ENCODE measurements around the gene HCN3. TPM values are rescaled to one million over a fixed set of nuclear protein-coding genes. Genes with fewer than 3 reads are reported as not detected.

HCN3 gene
- total RNA-seq, 1 donor from 2014 or later, result 3.2 TPM

DNA sequence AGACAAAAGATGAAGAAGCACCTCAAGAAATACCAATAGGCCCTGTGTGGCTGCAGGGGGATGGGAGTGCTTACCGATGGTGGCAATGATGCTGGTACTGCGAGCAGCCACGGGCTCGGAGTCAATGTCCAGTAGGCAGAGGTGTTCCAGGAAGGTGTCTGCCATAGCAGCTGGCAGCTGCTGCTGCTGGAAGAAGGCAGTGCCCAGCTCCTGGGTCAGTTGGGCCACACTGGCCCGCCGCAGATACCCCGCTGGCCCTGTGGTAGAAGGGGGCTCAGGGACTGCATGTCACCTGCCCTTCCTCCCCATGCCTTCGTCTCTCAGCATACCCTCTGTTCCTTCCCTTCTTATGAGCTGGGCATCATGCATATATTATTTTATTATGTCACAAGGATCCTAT, 22.8 kb downstream of the HCN3 start:
- Mint-ChIP-seq H3K36me3 (ENCODE audit: low read depth) (no peaks in the 10 kb centered on the region), H3K9me3 (no peaks in the 10 kb centered on the region)

DNA sequence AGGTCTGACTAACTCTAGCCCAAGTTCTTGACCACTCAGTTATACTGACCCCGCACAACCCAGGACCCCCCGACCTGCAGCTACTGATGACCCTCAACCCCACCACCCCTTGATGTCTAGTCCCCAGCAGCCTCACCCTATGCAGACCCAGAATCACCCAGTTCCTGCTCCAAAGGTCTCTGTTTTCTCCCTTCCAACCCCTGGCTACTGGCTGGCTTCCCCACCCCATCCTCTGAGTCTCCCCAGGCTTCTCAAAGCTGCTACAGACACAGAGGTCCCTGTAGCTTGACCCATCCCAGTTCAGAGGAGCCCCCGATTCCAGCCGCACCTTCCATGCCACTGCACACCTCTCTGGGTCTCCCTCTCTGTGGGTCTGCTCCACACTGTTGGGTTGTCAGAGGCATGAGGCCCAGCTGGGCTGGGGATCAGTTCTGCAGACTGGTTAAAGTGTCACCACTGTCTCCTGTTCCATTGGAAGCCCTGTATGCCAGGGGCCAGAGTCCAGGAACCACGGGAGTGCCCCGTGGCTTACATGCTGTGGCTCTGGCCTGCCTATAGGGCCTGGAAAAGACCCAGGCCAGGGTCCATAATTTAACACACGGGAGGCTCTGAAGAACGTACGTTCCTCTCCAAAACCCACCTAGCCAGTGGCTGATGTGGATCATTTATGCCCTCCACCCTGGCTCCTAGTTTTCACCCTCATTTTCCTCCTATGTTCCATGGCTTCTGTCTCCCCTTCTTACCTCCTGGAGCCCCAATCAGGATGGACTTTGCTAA, 23.5 kb downstream of the HCN3 start:
- no peak overlapping the region for H3K4me3 Mint-ChIP-seq
- H3K27me3 Mint-ChIP-seq, result peaks cover 22% of the 10 kb centered on the region
- H3K36me3 Mint-ChIP-seq (ENCODE audit: low read depth), result no peaks in the 10 kb centered on the region
- no peaks in the 10 kb centered on the region for H3K9me3 Mint-ChIP-seq
- H3K4me1 Mint-ChIP-seq, result peaks cover 5% of the 10 kb centered on the region
- intact Hi-C loops (cut with micrococcal nuclease), result no loop called here
- H3K27ac Mint-ChIP-seq, result no peak overlapping the region
- DNase-seq, result no peak

More for the DNA sequence above, 22.8 kb downstream of the HCN3 start:
- intact Hi-C loops (cut with micrococcal nuclease), result no loop called here
- H3K27ac Mint-ChIP-seq, result no peak overlapping the region
- no peak for DNase-seq
- H3K4me1 Mint-ChIP-seq, result peaks cover 5% of the 10 kb centered on the region
- H3K27me3 Mint-ChIP-seq, result peaks cover 27% of the 10 kb centered on the region
- no peak overlapping the region for H3K4me3 Mint-ChIP-seq

DNA sequence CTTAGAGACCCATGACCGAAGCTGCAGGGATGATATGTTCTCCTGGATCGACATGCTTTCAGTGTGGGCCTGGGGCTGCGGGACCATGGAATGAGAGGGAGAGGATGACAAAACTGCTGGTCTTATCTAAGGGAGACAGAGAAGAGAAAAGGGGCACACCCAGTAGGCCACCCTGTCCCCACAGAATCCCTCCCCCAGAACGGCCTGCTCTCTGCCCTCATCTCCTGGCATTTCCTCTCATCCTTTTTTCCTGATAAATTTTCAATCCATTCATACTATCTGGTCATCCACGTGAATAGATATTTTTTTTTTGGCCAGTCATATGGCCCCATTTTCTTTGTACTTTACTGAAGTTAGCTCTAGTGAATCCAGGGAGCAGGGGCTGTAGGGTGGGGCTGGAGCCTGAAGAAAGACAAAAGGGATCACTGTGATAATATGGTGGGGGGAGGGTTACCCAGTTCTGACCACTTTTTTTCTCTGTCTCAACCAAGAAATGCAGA, 24.1 kb downstream of the HCN3 start, which contains the start of gene PKLR:
Gene PKLR (minus strand): TSS at position 97 of the 500 bp plus-strand sequence. CDS start 43 bp downstream, at position 54.
- no peak for DNase-seq
- H3K4me1 Mint-ChIP-seq, result peaks cover 5% of the 10 kb centered on the region
- no peak within 1 kb of the TSS for H3K4me3 Mint-ChIP-seq
- intact Hi-C loops (cut with micrococcal nuclease), result no loop called here
- H3K9me3 Mint-ChIP-seq, result no peaks in the 10 kb centered on the region
- H3K27me3 Mint-ChIP-seq, result peaks cover 16% of the 10 kb centered on the region
- no peak within 1 kb of the TSS for H3K27ac Mint-ChIP-seq
- no peaks in the 10 kb centered on the region for H3K36me3 Mint-ChIP-seq (ENCODE audit: low read depth)

DNA sequence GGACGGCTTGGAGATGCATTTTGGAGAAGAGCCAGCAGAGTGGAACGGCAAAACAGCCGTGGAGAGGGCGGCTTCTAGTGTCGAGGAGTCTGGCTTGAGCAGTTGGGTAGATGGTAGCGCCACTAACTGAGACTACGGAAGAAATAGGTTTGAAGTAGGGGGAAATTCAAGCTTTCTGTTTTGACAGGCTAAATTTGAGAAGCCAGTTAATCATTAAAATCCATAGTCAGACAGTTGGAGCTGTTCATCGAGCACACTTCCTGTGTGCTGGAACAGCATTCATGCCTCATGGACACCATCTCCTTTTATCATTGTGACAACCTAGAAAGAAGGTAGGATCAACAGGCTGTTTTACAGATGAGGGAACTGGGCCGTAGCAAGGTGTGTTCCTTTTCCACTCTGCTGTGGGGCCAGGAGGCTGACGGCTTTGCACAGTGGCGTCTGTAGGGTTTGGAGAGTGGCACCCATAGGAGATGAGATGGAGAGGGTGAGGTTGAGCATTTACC, 27.3 kb downstream of the HCN3 start:
- H3K9me3 Mint-ChIP-seq, result no peaks in the 10 kb centered on the region
- no peak overlapping the region for H3K4me3 Mint-ChIP-seq
- H3K4me1 Mint-ChIP-seq, result peaks cover 10% of the 10 kb centered on the region
- no peak for DNase-seq
- intact Hi-C loops (cut with micrococcal nuclease), result loop anchor here (5.0 kb wide), 1 partner anchor 112 kb away; no protein-coding TSS in a partner anchor
- no peak overlapping the region for H3K27ac Mint-ChIP-seq
- no peaks in the 10 kb centered on the region for H3K27me3 Mint-ChIP-seq
- H3K36me3 Mint-ChIP-seq (ENCODE audit: low read depth), result peaks cover 10% of the 10 kb centered on the region

DNA sequence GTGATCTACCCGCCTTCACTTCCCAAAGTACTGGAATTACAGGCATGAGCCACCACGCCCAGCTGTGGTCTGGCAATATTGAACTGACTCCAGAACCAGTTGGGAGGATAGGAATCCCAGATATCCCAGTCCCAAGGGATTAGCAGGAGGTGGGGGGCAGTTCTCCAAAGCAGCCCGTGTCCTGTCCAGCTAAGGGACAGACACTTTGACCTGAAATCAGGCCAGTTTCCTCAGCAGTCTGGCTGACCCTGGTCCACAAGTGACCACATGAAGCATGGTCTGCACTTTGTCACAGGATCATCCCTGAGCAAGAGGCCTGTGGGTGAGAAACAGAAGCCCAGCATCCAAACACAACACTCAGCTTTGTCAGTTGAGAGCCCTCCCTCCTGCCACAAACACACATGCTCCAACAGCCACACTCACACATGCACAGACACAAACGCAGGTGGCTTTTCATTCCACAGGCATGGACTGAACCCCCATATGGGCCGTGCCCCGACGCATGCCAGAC, 28.7 kb downstream of the HCN3 start:
- no peak for DNase-seq
- Mint-ChIP-seq H3K4me1 (peaks cover 21% of the 10 kb centered on the region), H3K36me3 (ENCODE audit: low read depth) (peaks cover 23% of the 10 kb centered on the region), H3K27ac (peak overlapping the region; percentile 74), H3K4me3 (no peak overlapping the region), H3K9me3 (no peaks in the 10 kb centered on the region), H3K27me3 (no peaks in the 10 kb centered on the region)
- intact Hi-C loops (cut with micrococcal nuclease), result loop anchor here (5.0 kb wide), 1 partner anchor 114 kb away; no protein-coding TSS in a partner anchor

DNA sequence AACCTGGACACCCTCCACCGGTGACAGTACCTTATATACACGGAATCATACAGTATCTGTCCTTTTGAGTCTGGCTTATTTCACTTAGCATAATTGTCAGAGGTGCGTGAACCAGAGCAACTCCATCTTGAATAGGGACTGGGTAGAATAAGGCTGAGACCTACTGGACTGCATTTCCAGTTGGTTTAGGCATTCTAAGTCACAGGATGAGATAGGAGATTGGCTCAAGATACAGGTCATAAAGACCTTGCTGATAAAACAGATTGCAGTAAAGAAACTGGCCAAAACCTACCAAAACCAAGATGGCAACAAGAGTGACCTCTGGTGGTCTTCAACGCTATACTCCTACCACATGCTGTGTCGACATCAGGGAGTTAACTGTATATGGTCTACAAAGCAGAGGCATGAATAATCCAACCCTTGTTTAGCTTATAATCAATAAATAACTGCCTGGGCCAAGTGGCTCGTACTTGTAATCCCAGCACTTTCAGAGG, 30.0 kb downstream of the HCN3 start:
- no peak for DNase-seq
- intact Hi-C loops (cut with micrococcal nuclease), result loop anchor here (5.0 kb wide), 1 partner anchor 115 kb away; no protein-coding TSS in a partner anchor
- Mint-ChIP-seq H3K36me3 (ENCODE audit: low read depth) (peaks cover 35% of the 10 kb centered on the region), H3K4me3 (peak overlapping the region; percentile 34), H3K27ac (peak overlapping the region; percentile 92), H3K27me3 (no peaks in the 10 kb centered on the region), H3K4me1 (peaks cover 30% of the 10 kb centered on the region), H3K9me3 (no peaks in the 10 kb centered on the region)

DNA sequence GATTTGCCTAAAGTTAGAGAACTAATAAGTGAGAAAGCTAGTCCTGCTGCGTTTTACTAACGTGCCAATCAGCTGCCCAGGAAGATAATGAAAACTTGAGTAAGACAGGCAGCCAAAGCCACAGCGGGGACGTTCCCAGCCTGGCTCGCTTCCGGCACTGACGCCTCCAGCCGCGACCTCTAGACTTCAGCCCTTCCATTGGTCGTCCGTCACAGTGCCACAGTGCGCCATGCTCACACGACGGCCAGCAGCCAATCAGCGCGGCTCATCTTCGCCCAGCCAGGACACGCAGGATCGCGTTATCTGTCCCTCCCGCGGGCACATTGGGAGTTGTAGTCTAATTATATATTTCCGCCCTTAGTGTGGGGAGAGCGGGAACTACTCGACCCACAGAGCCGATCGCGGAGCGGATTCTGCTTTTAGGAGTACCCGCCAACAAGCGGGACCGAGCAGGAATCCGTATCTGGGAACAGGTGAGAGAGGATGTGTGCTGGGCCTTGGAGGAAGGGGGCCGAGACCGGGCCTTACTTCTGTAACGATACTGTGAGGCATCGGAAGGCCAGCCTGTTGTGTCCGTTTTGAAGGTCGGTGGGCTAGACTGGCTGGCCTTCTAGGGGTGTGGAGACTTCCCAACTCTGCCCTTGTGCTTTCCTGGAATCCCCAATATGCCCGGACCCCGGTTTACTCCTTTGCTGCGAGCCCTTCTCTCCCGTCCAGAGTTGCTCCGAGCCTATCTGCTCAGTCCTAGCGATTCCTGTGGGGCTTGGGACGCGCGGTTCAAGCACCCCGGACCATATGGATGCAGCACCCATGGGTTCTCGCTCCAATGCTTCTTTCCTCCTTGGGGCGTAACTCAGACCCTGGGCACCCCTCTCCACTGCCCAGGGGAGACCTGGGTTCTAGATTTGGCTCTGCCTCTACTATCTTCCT, 31.5 kb downstream of the HCN3 start, which contains the start of gene FDPS:
Gene FDPS (plus strand): TSS at position 374 of the 930 bp plus-strand sequence. CDS start 924 bp downstream, outside the sequence.
- H3K4me3 Mint-ChIP-seq, result peak within 1 kb of the TSS; percentile 99
- H3K27ac Mint-ChIP-seq, result peak within 1 kb of the TSS; percentile 92
- peak; percentile 99 for DNase-seq
- intact Hi-C loops (cut with micrococcal nuclease), result loop anchor here (1.0 to 5.0 kb wide), 5 partner anchors 15 to 116 kb away; partner anchors contain the start of gene SCAMP3
- H3K9me3 Mint-ChIP-seq, result no peaks in the 10 kb centered on the region
- H3K36me3 Mint-ChIP-seq (ENCODE audit: low read depth), result peaks cover 45% of the 10 kb centered on the region
- no peaks in the 10 kb centered on the region for H3K27me3 Mint-ChIP-seq
- peaks cover 39% of the 10 kb centered on the region for H3K4me1 Mint-ChIP-seq

DNA sequence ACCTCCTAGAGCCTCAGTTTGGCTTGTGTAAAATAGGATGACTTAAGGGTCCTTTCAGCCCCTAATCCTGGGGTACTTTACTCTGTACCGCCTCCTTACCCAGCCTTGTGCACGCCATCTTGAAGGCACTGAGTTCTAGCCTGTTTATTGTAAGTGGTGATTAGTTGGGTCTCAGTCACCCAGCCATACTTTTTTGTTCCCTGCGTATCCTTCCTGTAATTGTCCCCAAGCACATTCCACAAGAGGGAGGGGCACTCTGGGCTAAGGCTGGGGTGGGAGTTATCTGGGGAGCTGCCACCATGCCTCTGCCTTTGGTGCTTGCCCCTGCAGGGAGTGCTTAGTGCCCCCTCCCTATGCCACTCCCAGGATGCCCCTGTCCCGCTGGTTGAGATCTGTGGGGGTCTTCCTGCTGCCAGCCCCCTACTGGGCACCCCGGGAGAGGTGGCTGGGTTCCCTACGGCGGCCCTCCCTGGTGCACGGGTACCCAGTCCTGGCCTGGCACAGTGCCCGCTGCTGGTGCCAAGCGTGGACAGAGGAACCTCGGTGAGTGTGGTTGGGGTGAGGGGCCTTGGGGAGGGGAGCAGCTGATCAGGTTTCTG, 32.3 kb downstream of the HCN3 start:
- H3K36me3 Mint-ChIP-seq (ENCODE audit: low read depth), result peaks cover 48% of the 10 kb centered on the region
- H3K27ac Mint-ChIP-seq, result peak overlapping the region; percentile 92
- peak overlapping the region; percentile 99 for H3K4me3 Mint-ChIP-seq
- H3K27me3 Mint-ChIP-seq, result no peaks in the 10 kb centered on the region
- no peaks in the 10 kb centered on the region for H3K9me3 Mint-ChIP-seq
- DNase-seq, result peak; percentile 65
- H3K4me1 Mint-ChIP-seq, result peaks cover 39% of the 10 kb centered on the region
- intact Hi-C loops (cut with micrococcal nuclease), result loop anchor here (2.0 to 5.0 kb wide), 2 partner anchors 59 to 117 kb away; no protein-coding TSS in a partner anchor

DNA sequence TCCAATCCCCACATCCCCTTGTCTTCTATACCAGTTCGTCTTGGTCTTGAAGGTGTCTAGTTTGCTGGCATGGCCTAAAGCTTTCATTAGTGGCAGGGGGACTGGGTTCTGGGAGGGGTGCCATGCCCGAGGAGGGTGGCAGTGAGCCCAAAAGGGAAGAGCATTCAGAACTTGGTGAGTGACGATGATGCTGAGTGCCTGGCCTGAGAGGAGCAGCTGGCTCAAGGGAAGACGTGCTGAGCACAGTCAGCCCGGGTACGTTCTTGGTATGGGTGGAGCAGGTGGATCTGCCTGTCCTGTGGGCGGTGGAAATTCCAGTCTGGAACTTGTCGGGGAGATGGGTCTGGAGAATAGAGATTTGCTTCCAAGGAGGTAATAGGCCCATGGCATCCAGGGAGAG, 36.0 kb downstream of the HCN3 start:
- Mint-ChIP-seq H3K4me3 (no peak overlapping the region), H3K36me3 (ENCODE audit: low read depth) (peaks cover 73% of the 10 kb centered on the region), H3K4me1 (peaks cover 36% of the 10 kb centered on the region), H3K27ac (peak overlapping the region; percentile 36), H3K9me3 (no peaks in the 10 kb centered on the region), H3K27me3 (no peaks in the 10 kb centered on the region)
- intact Hi-C loops (cut with micrococcal nuclease), result no loop called here
- DNase-seq, result no peak

DNA sequence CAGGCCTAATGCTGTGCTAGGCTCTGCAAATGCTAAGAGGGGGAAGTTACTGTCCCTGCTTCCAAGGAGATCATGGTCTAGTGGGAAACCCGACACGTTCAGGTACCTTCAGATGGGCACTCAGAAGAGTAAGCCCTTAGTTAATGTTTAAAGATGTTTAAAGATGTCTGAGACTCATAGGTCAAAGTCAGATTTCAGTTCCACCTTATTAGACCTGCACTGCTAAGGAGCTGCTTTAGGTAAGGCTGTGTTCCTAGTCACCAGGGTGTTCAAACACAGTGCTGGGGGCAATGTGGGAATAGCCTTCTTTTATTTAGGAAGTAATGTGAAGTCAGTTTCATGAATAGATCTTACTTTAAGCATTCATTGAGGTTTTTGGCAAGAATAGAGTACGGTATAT, 39.7 kb downstream of the HCN3 start:
- no peaks in the 10 kb centered on the region for H3K27me3 Mint-ChIP-seq
- peaks cover 59% of the 10 kb centered on the region for H3K36me3 Mint-ChIP-seq (ENCODE audit: low read depth)
- H3K4me3 Mint-ChIP-seq, result no peak overlapping the region
- no peak for DNase-seq
- H3K9me3 Mint-ChIP-seq, result no peaks in the 10 kb centered on the region
- H3K4me1 Mint-ChIP-seq, result peaks cover 33% of the 10 kb centered on the region
- H3K27ac Mint-ChIP-seq, result no peak overlapping the region
- intact Hi-C loops (cut with micrococcal nuclease), result no loop called here

DNA sequence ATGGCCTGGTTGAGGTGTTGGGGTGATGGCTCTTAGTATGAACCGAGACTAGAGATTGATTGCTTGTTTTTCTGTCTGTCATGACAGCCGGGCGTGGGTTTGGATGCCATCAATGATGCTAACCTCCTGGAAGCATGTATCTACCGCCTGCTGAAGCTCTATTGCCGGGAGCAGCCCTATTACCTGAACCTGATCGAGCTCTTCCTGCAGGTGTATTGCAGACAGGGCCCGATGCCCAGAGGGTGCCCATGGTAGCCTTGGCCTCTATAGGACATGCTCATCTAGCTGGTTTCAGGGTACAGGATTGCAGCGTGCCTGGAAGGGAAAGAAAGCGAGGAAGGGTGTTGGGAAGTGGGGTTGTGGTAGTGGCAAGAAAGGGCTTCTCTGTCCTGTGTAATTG, 40.8 kb downstream of the HCN3 start:
- no peak overlapping the region for H3K27ac Mint-ChIP-seq

DNA sequence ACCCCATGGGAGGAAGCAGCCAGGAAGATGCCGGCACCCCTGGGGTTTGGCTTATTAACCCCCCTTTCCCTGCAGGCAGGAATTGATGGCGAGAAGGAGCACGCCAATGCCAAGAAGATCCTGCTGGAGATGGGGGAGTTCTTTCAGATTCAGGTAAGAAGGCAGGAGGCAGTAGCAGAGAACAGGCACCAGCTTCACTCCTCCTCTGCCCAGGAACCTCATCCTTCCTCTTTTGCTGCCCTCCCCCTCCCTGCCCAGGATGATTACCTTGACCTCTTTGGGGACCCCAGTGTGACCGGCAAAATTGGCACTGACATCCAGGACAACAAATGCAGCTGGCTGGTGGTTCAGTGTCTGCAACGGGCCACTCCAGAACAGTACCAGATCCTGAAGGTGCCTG, 42.3 kb downstream of the HCN3 start:
- no peak overlapping the region for H3K27ac Mint-ChIP-seq
- H3K27me3 Mint-ChIP-seq, result no peaks in the 10 kb centered on the region
- H3K9me3 Mint-ChIP-seq, result no peaks in the 10 kb centered on the region
- no peak for DNase-seq
- H3K36me3 Mint-ChIP-seq (ENCODE audit: low read depth), result peaks cover 45% of the 10 kb centered on the region
- peaks cover 26% of the 10 kb centered on the region for H3K4me1 Mint-ChIP-seq
- no peak overlapping the region for H3K4me3 Mint-ChIP-seq
- intact Hi-C loops (cut with micrococcal nuclease), result no loop called here

More for the DNA sequence above, 40.8 kb downstream of the HCN3 start:
- Mint-ChIP-seq H3K9me3 (no peaks in the 10 kb centered on the region), H3K36me3 (ENCODE audit: low read depth) (peaks cover 54% of the 10 kb centered on the region), H3K4me3 (no peak overlapping the region), H3K27me3 (no peaks in the 10 kb centered on the region), H3K4me1 (peaks cover 32% of the 10 kb centered on the region)
- no peak for DNase-seq
- intact Hi-C loops (cut with micrococcal nuclease), result no loop called here
